Fibroblast of the aortic adventitia (primary cell): ENCODE measurements around the gene OR10J5. TPM values are rescaled to one million over a fixed set of nuclear protein-coding genes. Genes with fewer than 3 reads are reported as not detected.

ENCODE experiments used
- DNase-seq: peaks from one replicate; pipeline ENCODE4 v3.0.0-alpha.2; 2010; ENCODE audit warnings: low read depth
- H3K4me3 ChIP-seq: 2 replicates; pipeline ENCODE4 v1.5.1; 2011; ENCODE audit warnings: low read depth, mild to moderate bottlenecking, control low read depth, low read length, moderate library complexity
- total RNA-seq: library from RNA; depleted of rRNA; stranded (reverse); fragments of >200 nt; gene quantifications from 2 replicates; pipeline ENCODE4 v1.2.3, GENCODE V29; 2012; ENCODE audit warnings: low replicate concordance
- TF ChIP-seq, protein P1 (sequence below): IDR thresholded peaks from 2 replicates; pipeline ENCODE4 v1.5.1; 2011; ENCODE audit warnings: mild to moderate bottlenecking, low read length, control low read depth, inconsistent platforms; ENCODE audit not compliant: insufficient read depth

Gene OR10J5, protein sequence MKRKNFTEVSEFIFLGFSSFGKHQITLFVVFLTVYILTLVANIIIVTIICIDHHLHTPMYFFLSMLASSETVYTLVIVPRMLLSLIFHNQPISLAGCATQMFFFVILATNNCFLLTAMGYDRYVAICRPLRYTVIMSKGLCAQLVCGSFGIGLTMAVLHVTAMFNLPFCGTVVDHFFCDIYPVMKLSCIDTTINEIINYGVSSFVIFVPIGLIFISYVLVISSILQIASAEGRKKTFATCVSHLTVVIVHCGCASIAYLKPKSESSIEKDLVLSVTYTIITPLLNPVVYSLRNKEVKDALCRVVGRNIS
- total RNA-seq, result not detected in 2 replicates

DNA sequence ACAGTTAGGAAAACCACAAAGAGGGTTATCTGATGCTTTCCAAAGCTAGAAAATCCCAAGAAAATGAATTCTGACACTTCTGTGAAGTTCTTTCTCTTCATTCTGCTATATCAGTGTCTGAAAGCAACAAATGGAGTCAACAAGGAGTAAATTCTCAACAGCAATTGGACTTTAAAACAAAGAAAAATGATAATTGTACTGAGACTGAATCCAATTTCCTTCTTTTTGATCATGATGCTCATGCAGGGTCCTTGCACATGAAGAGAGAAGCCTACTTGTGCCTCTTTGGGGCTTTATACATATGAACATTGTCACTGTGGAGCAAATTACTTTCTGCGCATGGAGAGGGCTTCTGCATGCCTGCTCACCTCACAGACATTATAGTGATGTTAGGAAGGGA lies at the start of gene OR10J5:
OR10J5 (minus strand) TSS at position 101 of the 400 bp plus-strand sequence; CDS start at position 101, 0 bp downstream.
- no peak for DNase-seq
- TF ChIP-seq, protein P1, sequence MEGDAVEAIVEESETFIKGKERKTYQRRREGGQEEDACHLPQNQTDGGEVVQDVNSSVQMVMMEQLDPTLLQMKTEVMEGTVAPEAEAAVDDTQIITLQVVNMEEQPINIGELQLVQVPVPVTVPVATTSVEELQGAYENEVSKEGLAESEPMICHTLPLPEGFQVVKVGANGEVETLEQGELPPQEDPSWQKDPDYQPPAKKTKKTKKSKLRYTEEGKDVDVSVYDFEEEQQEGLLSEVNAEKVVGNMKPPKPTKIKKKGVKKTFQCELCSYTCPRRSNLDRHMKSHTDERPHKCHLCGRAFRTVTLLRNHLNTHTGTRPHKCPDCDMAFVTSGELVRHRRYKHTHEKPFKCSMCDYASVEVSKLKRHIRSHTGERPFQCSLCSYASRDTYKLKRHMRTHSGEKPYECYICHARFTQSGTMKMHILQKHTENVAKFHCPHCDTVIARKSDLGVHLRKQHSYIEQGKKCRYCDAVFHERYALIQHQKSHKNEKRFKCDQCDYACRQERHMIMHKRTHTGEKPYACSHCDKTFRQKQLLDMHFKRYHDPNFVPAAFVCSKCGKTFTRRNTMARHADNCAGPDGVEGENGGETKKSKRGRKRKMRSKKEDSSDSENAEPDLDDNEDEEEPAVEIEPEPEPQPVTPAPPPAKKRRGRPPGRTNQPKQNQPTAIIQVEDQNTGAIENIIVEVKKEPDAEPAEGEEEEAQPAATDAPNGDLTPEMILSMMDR, result no peak

DNA sequence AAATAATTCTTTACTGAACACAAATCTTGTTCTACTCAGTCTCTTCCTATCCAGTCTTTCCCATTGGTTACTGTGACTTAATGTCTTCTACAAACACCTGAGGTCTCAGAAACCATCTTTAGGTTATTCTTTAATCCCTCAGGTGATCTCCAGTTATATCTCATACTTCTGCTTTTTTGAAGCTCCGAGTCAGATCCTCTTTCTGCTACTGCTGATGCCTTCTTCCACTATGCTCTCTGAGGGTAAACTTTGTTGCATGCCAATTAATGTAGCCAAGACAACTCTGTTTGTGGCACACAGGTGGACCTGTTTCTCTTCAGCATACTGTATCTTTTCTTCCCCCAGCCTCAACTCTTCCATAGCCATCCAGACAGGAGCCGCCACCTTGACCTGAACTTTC lies 48.7 kb upstream of the OR10J5 start:
- DNase-seq, result no peak
- no peak overlapping the region for H3K4me3 ChIP-seq
- TF ChIP-seq, protein P1, result no peak

More for the DNA sequence above, at the start of gene OR10J5:
- H3K4me3 ChIP-seq, result no peak within 1 kb of the TSS

DNA sequence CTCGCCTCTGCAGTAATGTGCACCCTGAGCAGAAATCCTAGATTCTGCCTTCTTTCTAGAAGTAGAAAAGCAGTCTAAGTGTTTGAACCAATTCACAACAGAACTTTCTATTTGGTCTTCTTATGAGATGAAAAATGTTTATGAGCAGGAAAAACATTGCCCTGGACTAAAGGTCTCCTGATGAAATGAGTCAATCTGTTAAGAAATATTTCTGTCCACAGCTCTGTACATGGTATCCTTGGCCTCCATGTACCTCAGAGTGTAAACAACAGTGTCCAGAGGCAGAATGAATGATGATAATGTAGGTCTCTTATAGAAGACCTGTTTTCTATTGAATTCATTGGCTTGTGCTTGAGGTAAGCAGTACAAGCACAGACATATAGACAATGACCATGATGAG lies 45.6 kb upstream of the OR10J5 start:
- H3K4me3 ChIP-seq, result no peak overlapping the region
- no peak for DNase-seq
- TF ChIP-seq, protein P1, result no peak

DNA sequence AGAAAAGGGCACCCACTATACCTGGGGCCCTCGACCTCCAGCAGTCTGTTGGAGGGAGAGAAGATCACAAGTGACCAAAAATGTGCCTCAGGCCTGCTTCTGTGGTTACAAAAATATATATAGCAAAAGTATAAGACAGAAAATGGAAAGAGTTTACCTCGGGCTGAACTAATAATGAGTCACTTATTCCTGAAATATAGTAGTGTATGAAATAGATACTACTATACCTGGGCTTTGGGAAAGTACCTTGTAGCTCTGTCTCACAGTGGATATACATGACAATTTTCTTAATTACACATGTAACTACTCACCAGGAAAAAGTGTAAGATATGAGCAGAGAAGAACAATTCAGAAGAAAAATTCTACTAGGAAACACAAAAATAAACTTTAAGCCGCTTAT lies 44.5 kb upstream of the OR10J5 start:
- TF ChIP-seq, protein P1, result no peak
- DNase-seq, result no peak
- H3K4me3 ChIP-seq, result no peak overlapping the region

DNA sequence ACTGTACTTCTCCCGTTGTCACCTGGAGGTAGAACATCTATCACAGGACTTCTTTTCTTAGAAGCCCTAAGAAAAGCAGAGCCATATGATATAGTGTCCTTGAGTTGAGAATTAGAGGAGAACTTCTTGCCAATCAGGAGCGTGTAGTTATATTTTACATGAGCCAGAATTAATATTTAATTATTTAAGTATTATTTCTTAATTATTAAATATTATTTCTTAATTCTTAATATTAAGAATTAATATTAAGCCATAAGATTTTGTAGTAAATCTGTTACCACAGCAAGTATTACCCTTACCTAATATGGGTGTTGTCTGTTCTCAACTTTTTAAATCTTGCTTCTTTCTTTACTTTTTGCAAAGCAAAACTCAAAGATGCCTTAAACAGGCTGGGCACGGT lies 41.6 kb upstream of the OR10J5 start:
- DNase-seq, result no peak
- TF ChIP-seq, protein P1, result no peak
- no peak overlapping the region for H3K4me3 ChIP-seq

DNA sequence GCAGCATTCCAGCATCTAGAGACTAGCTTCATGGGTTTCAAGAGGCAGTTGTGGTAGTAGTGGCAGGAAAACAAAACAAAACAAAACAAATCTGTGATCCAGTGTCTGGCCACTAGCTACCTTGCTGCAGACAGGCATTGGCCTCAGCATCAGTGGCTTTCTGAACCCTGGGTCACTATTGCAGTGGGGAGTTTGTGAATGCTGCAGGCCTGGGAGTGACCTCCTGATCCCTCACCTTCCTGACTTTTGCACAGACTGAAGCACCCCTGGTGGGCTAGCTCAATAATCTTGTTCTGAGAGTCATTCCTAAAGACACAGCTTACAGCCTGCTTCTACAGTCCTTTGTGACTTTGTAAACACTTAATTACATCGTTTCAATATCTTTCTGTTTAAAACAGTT lies 26.9 kb upstream of the OR10J5 start:
- no peak overlapping the region for H3K4me3 ChIP-seq
- no peak for DNase-seq
- TF ChIP-seq, protein P1, result no peak

DNA sequence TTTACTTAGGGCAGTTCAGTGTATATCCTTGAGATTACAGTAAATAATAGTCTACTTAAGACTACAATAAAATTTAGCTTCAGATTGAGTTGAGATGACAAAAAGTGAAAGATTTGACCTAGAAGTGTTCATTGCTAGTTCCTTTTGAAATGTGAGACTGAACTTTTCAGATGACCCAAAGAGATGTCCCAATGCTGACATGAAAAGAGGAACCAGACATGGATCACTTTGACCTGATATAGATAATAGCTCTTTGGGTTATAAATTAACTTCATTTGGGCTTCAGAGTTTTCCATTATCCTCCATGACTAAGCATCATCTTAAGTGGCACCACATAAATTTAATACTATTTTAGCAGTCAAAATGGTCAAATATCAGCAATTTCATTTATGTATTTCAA lies 25.7 kb upstream of the OR10J5 start:
- TF ChIP-seq, protein P1, result no peak
- no peak for DNase-seq
- H3K4me3 ChIP-seq, result no peak overlapping the region
